NB4 (cell line): ENCODE results near the gene HRH2.

Experiments used
- CTCF ChIP-seq: IDR thresholded peaks from one replicate; pipeline ENCODE4 v1.5.1; 2012; ENCODE audit warnings: low read depth, low read length
- POLR2A ChIP-seq: IDR thresholded peaks from 2 replicates; pipeline ENCODE4 v1.6.1; 2011; ENCODE audit warnings: mild to moderate bottlenecking; ENCODE audit not compliant: insufficient read length; ENCODE audit errors: extremely low read depth

- TF ChIP-seq CTCF (no peak), POLR2A (no peak)
Measured at GRCh38 chr5:175738602-175739133, 80.8 kb downstream of the HRH2 start.
